D721Med (cell line): ENCODE measurements around the gene PDE1A.

Experiments used
- DNase-seq: peaks from one replicate; pipeline ENCODE4 v3.0.0; 2011; ENCODE audit warnings: low spot score; ENCODE audit not compliant: insufficient read length
- FAIRE-seq: peaks from 2 replicates; lab custom pipeline; 2011; peaks lifted over from hg19 to GRCh38; lab: Jason Lieb, UNC
- CTCF ChIP-seq: IDR thresholded peaks from 2 replicates; pipeline ENCODE4 v1.5.1; 2012; ENCODE audit warnings: mild to moderate bottlenecking, control low read depth; ENCODE audit not compliant: insufficient read depth; ENCODE audit errors: missing control alignments

Gene PDE1A

DNA sequence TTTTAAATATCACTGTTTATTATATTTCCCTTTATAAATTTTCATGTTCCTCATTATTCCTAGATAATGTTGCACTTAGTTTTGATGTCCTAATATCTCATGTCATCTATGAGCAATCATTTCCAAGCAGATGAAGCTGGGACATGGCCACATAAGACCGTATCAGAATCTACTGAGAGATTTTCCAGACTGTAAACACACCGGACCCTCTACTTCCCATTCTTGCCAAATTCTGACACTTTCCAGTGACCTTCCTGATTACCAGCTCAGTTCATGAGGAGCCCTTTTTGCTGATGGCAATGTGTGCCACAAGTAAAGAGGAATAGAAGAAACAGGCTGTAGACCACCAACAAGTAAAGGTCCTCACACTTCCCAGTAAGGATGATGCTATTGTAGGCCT is 20.3 kb upstream of the PDE1A start:
- DNase-seq (no peak), FAIRE-seq (no peak)
- TF ChIP-seq CTCF, result no peak

GRCh38 chr2:182446087-182446486 is 19.3 kb upstream of the PDE1A start:
- TF ChIP-seq CTCF, result no peak
- DNase-seq (no peak), FAIRE-seq (no peak)

- FAIRE-seq, result no peak
These were observed 18.6 kb upstream of the PDE1A start for GRCh38 chr2:182445391-182445965.

GRCh38 chr2:182444806-182445205 is 18.0 kb upstream of the PDE1A start:
- no peak for DNase-seq
- no peak for FAIRE-seq
- TF ChIP-seq CTCF, result no peak

More at GRCh38 chr2:182445391-182445965, 18.6 kb upstream of the PDE1A start:
- DNase-seq, result no peak
- no peak for TF ChIP-seq CTCF

DNA sequence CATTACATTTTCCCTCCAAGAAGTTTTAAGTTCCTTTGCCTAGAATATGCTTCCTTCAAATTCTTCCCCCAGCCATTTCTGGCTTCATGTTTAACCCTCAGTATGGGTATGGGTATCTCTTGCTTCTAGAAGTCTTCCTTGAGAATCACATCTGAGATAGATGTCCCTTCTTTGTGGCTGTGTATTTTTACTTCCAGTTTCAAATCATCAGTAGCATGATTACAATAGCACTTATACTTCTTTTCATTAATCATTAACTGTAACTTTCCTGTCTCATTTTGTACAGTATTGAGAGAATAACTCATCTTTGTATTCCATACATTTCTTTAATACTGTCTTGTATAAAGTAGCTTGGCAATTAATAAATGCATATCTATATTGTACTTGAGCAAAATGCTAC is 17.3 kb upstream of the PDE1A start:
- no peak for DNase-seq
- FAIRE-seq, result no peak
- TF ChIP-seq CTCF, result no peak

DNA sequence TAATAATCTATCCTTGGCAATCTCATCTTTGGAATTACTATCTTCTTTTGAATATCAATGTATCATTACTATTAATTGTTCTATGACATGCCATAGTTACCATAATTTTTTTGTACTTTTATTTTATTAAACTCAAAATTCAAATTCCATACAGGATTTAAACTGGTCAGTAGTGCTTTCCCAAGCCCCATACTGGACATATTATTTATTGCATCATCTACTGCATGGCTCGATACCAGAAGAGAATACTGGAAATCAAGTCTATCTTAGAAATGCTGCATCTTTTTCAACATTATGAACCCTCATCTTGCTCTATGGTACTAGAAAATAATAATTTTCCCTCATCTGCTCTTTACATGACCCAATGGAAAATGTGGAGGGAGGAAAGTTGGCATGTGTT is 9.4 kb upstream of the PDE1A start:
- DNase-seq (no peak), FAIRE-seq (no peak)
- no peak for TF ChIP-seq CTCF

- DNase-seq, result no peak
- no peak for TF ChIP-seq CTCF
These were observed 8.9 kb upstream of the PDE1A start for GRCh38 chr2:182435754-182436153.

More at GRCh38 chr2:182435754-182436153, 8.9 kb upstream of the PDE1A start:
- FAIRE-seq, result no peak
